Pancreas (tissue), 10 donors: Measurements from ENCODE around the gene RHOA. TPM values are rescaled to one million over a fixed set of nuclear protein-coding genes. Genes with fewer than 3 reads are reported as not detected.

Source experiments
- ATAC-seq, 4 donors: fragments of 200-7000 bp; cut with Tn5 transposase; one replicate each; pipeline versions ENCODE4 v1.8.0 to v1.9.1; 2020; ENCODE audit warnings: mild to moderate bottlenecking in 4 of 4, moderate library complexity in 4 of 4
- DNase-seq, 6 donors: peaks; one replicate each; pipeline ENCODE4 v3.0.0-alpha.2; 2020
- FAIRE-seq: peaks from 2 replicates; lab custom pipeline; 2012; peaks lifted over from hg19 to GRCh38; lab: Jason Lieb, UNC
- H3K27ac ChIP-seq, 4 donors: fragments of 200-600 bp; sonication (generic); 1 replicate in 3 of 4; 2 replicates in 1 of 4; pipeline versions ENCODE4 v1.5.0 to v1.8.0; 2020
- H3K27me3 ChIP-seq, 4 donors: fragments of 200-600 bp; one replicate each; pipeline ENCODE4 v1.8.0; 2021
- H3K36me3 ChIP-seq, 3 donors: fragments of 200-600 bp; sonication (generic) in 1 of 3; one replicate each; pipeline versions ENCODE4 v1.5.0 to v1.8.0; 2020 to 2021
- H3K4me1 ChIP-seq, 3 donors: fragments of 200-600 bp; one replicate each; pipeline ENCODE4 v1.8.0; 2021
- H3K4me3 ChIP-seq, 4 donors: fragments of 200-600 bp; sonication (generic) in 2 of 4; one replicate each; pipeline versions ENCODE4 v1.5.0 to v1.8.0; 2020 to 2021
- H3K9me3 ChIP-seq, 4 donors: fragments of 200-600 bp; one replicate each; pipeline ENCODE4 v1.8.0; 2021
- CTCF ChIP-seq, 4 donors: fragments of 200-600 bp; sonication (generic) in 3 of 4; IDR thresholded peaks; one replicate each; pipeline versions ENCODE4 v1.5.0 to v1.8.0; 2021; ENCODE audit warnings: antibody characterized with exemption in 4 of 4
- WGBS, 2 donors: extraction: QIAGEN DNeasy Blood & Tissue Kit; methylation state at CpG; one replicate each; pipeline ENCODE4 v1.1.7; 2013; 5-methylcytosine and 5-hydroxymethylcytosine counted together
- intact Hi-C, 3 donors: fragments of 100-400 bp; cut with DNase I; formaldehyde crosslinking; loops; one replicate each; pipeline versions ENCODE4 v1.11.1 to v1.14.2; 2022
- polyA plus RNA-seq, 2 donors: library from polyadenylated mRNA; stranded (reverse); fragments of 200-250 nt; gene quantifications; one replicate each; pipeline ENCODE4 v1.2.3, GENCODE V29; 2013
- total RNA-seq, 6 donors: library from RNA; stranded (reverse); fragmentation: NEBNext Ultra II Directional in 4 of 6; extraction: Animal tissue kit (Norgen Biotek cat#: 25700) in 4 of 6; gene quantifications; one replicate each; pipeline versions ENCODE4 v1.2.1 to v1.2.4, GENCODE V29; 2021 to 2023
- donor health status: healthy with polysubstance abuse.
- donor health status: DM: no; HTN: no; CAD: no; lungs with moderate emphysema.
- donor health status: DM: no; HTN: no; CAD: no.
- donor health status: control.
- donor health status: control.
- donor health status: Bipolar disorder and iron deficiency.
- donor health status: DM: yes; HTN: yes; CAD: no.
- donor health status: DM: no; HTN: no; CAD: no.
- donor health status: DM: no; HTN: no; CAD: no.
- donor health status: DM: yes; HTN: yes; CAD: no.

The RHOA gene
- total and polyA plus RNA-seq, 8 donors, result 77.8 to 209 (median 138) TPM

- peaks cover 6 to 37% (median 11%) of the 10 kb centered on the region in 3 donors for H3K36me3 ChIP-seq
- TF ChIP-seq CTCF (IDR thresholded peaks at IDR 0.05), result no peak
- 77 to 81% methylated on average over 7 of the region's 7 CpGs for WGBS, 2 donors
- no peaks in the 10 kb centered on the region for H3K9me3 ChIP-seq
- DNase-seq (no peak), ATAC-seq (peak in 1 of 4 donors; percentile 22), FAIRE-seq (no peak)
- H3K27me3 ChIP-seq, result no peaks in the 10 kb centered on the region
- intact Hi-C loops, result no loop called here
- no peak overlapping the region for H3K4me3 ChIP-seq
- H3K27ac ChIP-seq, result no peak overlapping the region
- no peaks in the 10 kb centered on the region for H3K4me1 ChIP-seq
Observed at GRCh38 chr3:49327485-49327884, 84.3 kb downstream of the RHOA start.

- Histone ChIP-seq H3K36me3 (peaks cover 6 to 63% (median 11%) of the 10 kb centered on the region in 3 donors), H3K27me3 (no peaks in the 10 kb centered on the region), H3K4me1 (no peaks in the 10 kb centered on the region), H3K9me3 (no peaks in the 10 kb centered on the region), H3K27ac (no peak overlapping the region), H3K4me3 (no peak overlapping the region)
- 88 to 89% methylated on average over 7 of the region's 7 CpGs for WGBS, 2 donors
- peak in 2 of 4 donors; percentile 58 to 72 for ATAC-seq
- intact Hi-C loops, result no loop called here
- no peak for FAIRE-seq
- DNase-seq, result no peak
- TF ChIP-seq CTCF (IDR thresholded peaks at IDR 0.05), result no peak
Observed at GRCh38 chr3:49324768-49325167, 87.0 kb downstream of the RHOA start.

- FAIRE-seq (no peak), ATAC-seq (no peak), DNase-seq (peak in 1 of 6 donors; percentile 39)
- WGBS, 2 donors, result 94% methylated on average over 16 of the region's 16 CpGs
- peaks cover 0 to 42% (median 7%) of the 10 kb centered on the region in 3 donors for H3K36me3 ChIP-seq
- H3K4me3 ChIP-seq, result no peak overlapping the region
- H3K4me1 ChIP-seq, result no peaks in the 10 kb centered on the region
- H3K27me3 ChIP-seq, result no peaks in the 10 kb centered on the region
- no peak overlapping the region for H3K27ac ChIP-seq
- intact Hi-C loops, result no loop called here
- TF ChIP-seq CTCF (IDR thresholded peaks at IDR 0.05), result no peak
- no peaks in the 10 kb centered on the region for H3K9me3 ChIP-seq
Observed at GRCh38 chr3:49316696-49317457, 94.9 kb downstream of the RHOA start.

GRCh38 chr3:49313896-49314688 lies 97.7 kb downstream of the RHOA start:
- Histone ChIP-seq H3K4me1 (no peaks in the 10 kb centered on the region), H3K9me3 (no peaks in the 10 kb centered on the region), H3K27ac (no peak overlapping the region), H3K36me3 (peaks cover 0 to 40% (median 7%) of the 10 kb centered on the region in 3 donors), H3K27me3 (no peaks in the 10 kb centered on the region), H3K4me3 (no peak overlapping the region)
- FAIRE-seq, result no peak
- no peak for TF ChIP-seq CTCF (IDR thresholded peaks at IDR 0.05)
- WGBS, 2 donors, result 98 to 100% methylated on average over 1 of the region's 1 CpG
- intact Hi-C loops, result no loop called here
- DNase-seq, result no peak
- ATAC-seq, result no peak
